Panc1 (cell line): ENCODE measurements around the gene UGT1A1. TPM values are rescaled to one million over a fixed set of nuclear protein-coding genes. Genes with fewer than 3 reads are reported as not detected.

Experiments
- ATAC-seq: fragments of 200-7000 bp; cut with Tn5 transposase; 2 replicates; pipeline ENCODE4 v1.9.1; 2020; ENCODE audit warnings: mild to moderate bottlenecking, moderate library complexity
- BruUV-seq: library from RNA; stranded (reverse); fragments of 400-500 nt; replicated peaks from 2 replicates; lab custom pipeline; 2021; lab: Mats Ljungman, UMichigan
- CTCF ChIA-PET: fragments of 300-600 bp; sonication (Branson Sonifier 250); formaldehyde crosslinking; loops from one replicate; lab custom pipeline; 2022; ENCODE audit warnings: antibody characterized with exemption; lab: Charles Lee
- POLR2A ChIA-PET: fragments of 300-600 bp; sonication (Branson Sonifier 250); formaldehyde crosslinking; loops from one replicate; lab custom pipeline; 2022; ENCODE audit warnings: antibody characterized with exemption; lab: Charles Lee
- DNase-seq: peaks from one replicate; pipeline ENCODE4 v3.0.0-alpha.2; 2010; ENCODE audit warnings: low read depth, low spot score
- H3K27ac ChIP-seq: 2 replicates; pipeline ENCODE4 v1.5.1; 2011; ENCODE audit warnings: mild to moderate bottlenecking, low read length, inconsistent platforms
- H3K27me3 ChIP-seq: fragments of 200-500 bp; sonication (Bioruptor generic); 2 replicates; pipeline ENCODE4 v1.6.0; 2014; ENCODE audit warnings: low read length, inconsistent platforms; ENCODE audit not compliant: control insufficient read depth, insufficient read depth
- H3K36me3 ChIP-seq: fragments of 200-500 bp; sonication (Bioruptor generic); 2 replicates; pipeline ENCODE4 v1.5.1; 2014; ENCODE audit warnings: inconsistent platforms, mild to moderate bottlenecking, low read length, moderate library complexity; ENCODE audit not compliant: control insufficient read depth, insufficient read depth
- H3K4me1 ChIP-seq: 2 replicates; pipeline ENCODE4 v1.5.1; 2011; ENCODE audit warnings: inconsistent platforms, mild to moderate bottlenecking, low read length, moderate library complexity; ENCODE audit not compliant: control insufficient read depth, insufficient read depth
- H3K4me3 ChIP-seq, 2 experiments: 2 replicates each; pipeline ENCODE4 v1.5.1; 2011 to 2012; ENCODE audit warnings: low read depth in 2 of 2, low read length in 2 of 2, mild to moderate bottlenecking in 2 of 2, inconsistent platforms in 1 of 2, moderate library complexity in 1 of 2
- H3K9me3 ChIP-seq: fragments of 200-500 bp; sonication (Bioruptor generic); 2 replicates; pipeline ENCODE4 v1.5.1; 2014; ENCODE audit warnings: low read depth, mild to moderate bottlenecking, inconsistent platforms, low read length, moderate library complexity; ENCODE audit not compliant: control insufficient read depth, insufficient read depth
- CTCF ChIP-seq: fragments of 450-650 bp; IDR thresholded peaks from 2 replicates; pipeline ENCODE4 v1.5.1; 2017; ENCODE audit warnings: mild to moderate bottlenecking
- POLR2AphosphoS5 ChIP-seq: IDR thresholded peaks from 2 replicates; pipeline ENCODE4 v1.6.1; 2012; ENCODE audit warnings: mild to moderate bottlenecking, low read depth, low read length, moderate library complexity
- REST ChIP-seq, 2 experiments: IDR thresholded peaks; 2 replicates each; pipeline ENCODE4 v1.6.1; 2011 to 2012; ENCODE audit warnings: low read depth in 2 of 2, control low read depth in 1 of 2, low read length in 1 of 2, mild to moderate bottlenecking in 1 of 2, moderate library complexity in 1 of 2; ENCODE audit not compliant: insufficient read depth in 1 of 2
- SIN3A ChIP-seq: IDR thresholded peaks from 2 replicates; pipeline ENCODE4 v1.6.1; 2012; ENCODE audit warnings: low read depth, mild to moderate bottlenecking, low read length, moderate library complexity, borderline replicate concordance; ENCODE audit not compliant: insufficient read depth
- TCF7L2 ChIP-seq: IDR thresholded peaks from 2 replicates; pipeline ENCODE4 v1.6.1; 2011; ENCODE audit warnings: mild to moderate bottlenecking, low read depth, low read length, inconsistent platforms
- in situ Hi-C: cut with HindIII; loops from 2 replicates; pipeline ENCODE4 v1.10.0; 2016; ENCODE audit warnings: low sequenced_read_pairs, low pct_unique_long_range_greater_than_20kb
- intact Hi-C: fragments of 100-400 bp; cut with micrococcal nuclease; formaldehyde crosslinking; loops from one replicate; pipeline ENCODE4 v1.10.0; 2022; ENCODE audit not compliant: unreplicated experiment
- total RNA-seq: library from RNA; stranded (reverse); gene quantifications from one replicate; pipeline ENCODE4 v1.2.1, GENCODE V29; 2021; ENCODE audit not compliant: unreplicated experiment

UGT1A1 gene
- total RNA-seq, 1 experiment from 2014 or later: not detected

- CTCF ChIA-PET: no interaction called here
- in situ Hi-C loops: no loop called here
- H3K36me3 ChIP-seq: no peaks in the 10 kb centered on the region
Observed at GRCh38 chr2:233754872-233755611, 5.0 kb upstream of the UGT1A1 start.

GRCh38 chr2:233756429-233757081, 3.5 kb upstream of the UGT1A1 start:
- Histone ChIP-seq H3K4me1 (no peaks in the 10 kb centered on the region), H3K27ac (no peak overlapping the region), H3K4me3 (no peak overlapping the region), H3K27me3 (no peaks in the 10 kb centered on the region), H3K36me3 (no peaks in the 10 kb centered on the region), H3K9me3 (no peaks in the 10 kb centered on the region)
- in situ Hi-C loops (no loop called here), intact Hi-C loops (no loop called here)
- ChIA-PET CTCF (no interaction called here), POLR2A (no interaction called here)
- DNase-seq: no peak
- no peak for ATAC-seq
- BruUV-seq: no TSS peak
- no peak for TF ChIP-seq TCF7L2
- TF ChIP-seq POLR2AphosphoS5: no peak
- no peak for TF ChIP-seq CTCF
- no peak for TF ChIP-seq SIN3A

More at GRCh38 chr2:233754872-233755611, 5.0 kb upstream of the UGT1A1 start:
- Histone ChIP-seq H3K27ac (no peak overlapping the region), H3K4me3 (no peak overlapping the region), H3K9me3 (no peaks in the 10 kb centered on the region), H3K4me1 (no peaks in the 10 kb centered on the region), H3K27me3 (no peaks in the 10 kb centered on the region)
- intact Hi-C loops: no loop called here
- POLR2A ChIA-PET: no interaction called here
- no peak for TF ChIP-seq POLR2AphosphoS5
- no peak for TF ChIP-seq SIN3A
- no peak for TF ChIP-seq TCF7L2
- no peak for TF ChIP-seq REST (IDR thresholded peaks at IDR 0.05; ENCODE audit: insufficient read depth in 1 of 2, low read depth in 2 of 2, low read length in 1 of 2)
- no peak for TF ChIP-seq CTCF
- BruUV-seq: no TSS peak
- ATAC-seq (no peak), DNase-seq (no peak)
